GM20431 (cell line): ENCODE measurements around the gene NT5DC4.

Source experiments
- in situ Hi-C: fragments of 300-500 bp; cut with MseI, MboI; formaldehyde crosslinking; loops from one replicate; pipeline ENCODE4 v1.15.0; 2020; ENCODE audit warnings: low sequenced_read_pairs; ENCODE audit not compliant: unreplicated experiment

Gene NT5DC4

GRCh38 chr2:112720785-112721184 lies at the start of gene NT5DC4:
TSS of gene NT5DC4 (plus strand) at chr2:112721020. CDS start at chr2:112721080, 60 bp downstream.
- in situ Hi-C loops, result loop anchor here (10.0 kb wide), 1 partner anchor 96 kb away; no protein-coding TSS in a partner anchor

GRCh38 chr2:112671801-112672200 lies 49.0 kb upstream of the NT5DC4 start:
- in situ Hi-C loops, result no loop called here

- in situ Hi-C loops, result no loop called here
Measured at GRCh38 chr2:112673008-112673407, 47.8 kb upstream of the NT5DC4 start.

GRCh38 chr2:112674229-112674628 lies 46.6 kb upstream of the NT5DC4 start:
- in situ Hi-C loops, result no loop called here

GRCh38 chr2:112679484-112679883 lies 41.3 kb upstream of the NT5DC4 start:
- in situ Hi-C loops, result no loop called here

GRCh38 chr2:112680666-112681101 lies 40.1 kb upstream of the NT5DC4 start:
- in situ Hi-C loops, result no loop called here

GRCh38 chr2:112682101-112682500 lies 38.7 kb upstream of the NT5DC4 start:
- in situ Hi-C loops, result no loop called here

GRCh38 chr2:112683550-112684414 lies 37.0 kb upstream of the NT5DC4 start:
- in situ Hi-C loops, result no loop called here

GRCh38 chr2:112684415-112684775 lies 36.4 kb upstream of the NT5DC4 start:
- in situ Hi-C loops, result no loop called here

GRCh38 chr2:112685271-112685884 lies 35.4 kb upstream of the NT5DC4 start:
- in situ Hi-C loops, result no loop called here

- in situ Hi-C loops, result no loop called here
Measured at GRCh38 chr2:112686348-112687217, 34.2 kb upstream of the NT5DC4 start.

- in situ Hi-C loops, result no loop called here
Measured at GRCh38 chr2:112687522-112687921, 33.3 kb upstream of the NT5DC4 start.

GRCh38 chr2:112688086-112688880 lies 32.5 kb upstream of the NT5DC4 start:
- in situ Hi-C loops, result no loop called here

GRCh38 chr2:112690853-112691401 lies 29.9 kb upstream of the NT5DC4 start:
- in situ Hi-C loops, result no loop called here

GRCh38 chr2:112691881-112692281 lies 28.9 kb upstream of the NT5DC4 start:
- in situ Hi-C loops, result no loop called here

- in situ Hi-C loops, result no loop called here
Measured at GRCh38 chr2:112692495-112692911, 28.3 kb upstream of the NT5DC4 start.

- in situ Hi-C loops, result no loop called here
Measured at GRCh38 chr2:112692918-112693317, 27.9 kb upstream of the NT5DC4 start.

GRCh38 chr2:112693596-112693995 lies 27.2 kb upstream of the NT5DC4 start:
- in situ Hi-C loops, result no loop called here

- in situ Hi-C loops, result no loop called here
Measured at GRCh38 chr2:112694182-112694581, 26.6 kb upstream of the NT5DC4 start.
